Endothelial cell of umbilical vein (primary cell): ENCODE data around the gene ZNF366. TPM values are rescaled to one million over a fixed set of nuclear protein-coding genes. Genes with fewer than 3 reads are reported as not detected.

Experiments used
- BruUV-seq: library from RNA; stranded (reverse); fragments of 400-500 nt; replicated peaks from 2 replicates; lab custom pipeline; 2021; lab: Mats Ljungman, UMichigan
- CTCF ChIA-PET: fragments of 300-600, 350-600 bp; sonication (Branson Sonifier 250); formaldehyde crosslinking; loops from one replicate; lab custom pipeline; 2021; ENCODE audit warnings: antibody characterized with exemption, inconsistent platforms; lab: Charles Lee
- POLR2A ChIA-PET: fragments of 300-600, 350-600 bp; sonication (Branson Sonifier 250); formaldehyde crosslinking; loops from one replicate; lab custom pipeline; 2021; ENCODE audit warnings: antibody characterized with exemption, inconsistent platforms; lab: Charles Lee
- DNase-seq: peaks from one replicate; pipeline ENCODE4 v3.0.0-alpha.2; 2011; ENCODE audit warnings: low read depth, low spot score
- FAIRE-seq: peaks from 2 replicates; lab custom pipeline; 2011; peaks lifted over from hg19 to GRCh38; lab: Jason Lieb, UNC
- H2AFZ ChIP-seq: 2 replicates; pipeline ENCODE4 v1.6.0; 2012; ENCODE audit warnings: low read depth, low read length, control low read depth, inconsistent platforms
- H3K27ac ChIP-seq: 2 replicates; pipeline ENCODE4 v1.5.1; 2011; ENCODE audit warnings: low read depth, mild to moderate bottlenecking, control low read depth, low read length, moderate library complexity; ENCODE audit not compliant: insufficient read depth
- H3K27me3 ChIP-seq, 2 experiments: 2 replicates each; pipeline versions ENCODE4 v1.6.0 to v1.6.1; 2011; ENCODE audit warnings: low read length in 2 of 2, mixed read lengths in 1 of 2; ENCODE audit not compliant: control insufficient read depth in 2 of 2, insufficient read depth in 2 of 2
- H3K36me3 ChIP-seq, 2 experiments: 2 replicates in 1 of 2; 3 replicates in 1 of 2; pipeline ENCODE4 v1.5.1; 2011; ENCODE audit warnings: low read length in 2 of 2, mild to moderate bottlenecking in 1 of 2, moderate library complexity in 1 of 2; ENCODE audit not compliant: control insufficient read depth in 2 of 2, insufficient read depth in 2 of 2; ENCODE audit errors: extremely low read depth in 1 of 2
- H3K4me1 ChIP-seq: 3 replicates; pipeline ENCODE4 v1.5.1; 2011; ENCODE audit warnings: mild to moderate bottlenecking, low read length; ENCODE audit not compliant: control insufficient read depth, insufficient read depth; ENCODE audit errors: extremely low read depth
- H3K4me2 ChIP-seq: 2 replicates; pipeline ENCODE4 v1.6.1; 2011; ENCODE audit warnings: low read length, control low read depth, mixed read lengths; ENCODE audit not compliant: insufficient read depth
- H3K4me3 ChIP-seq, 3 experiments: fragments of 200-600 bp in 1 of 3; sonication (generic), shearing (Covaris generic) in 1 of 3; replicated peaks in 1 of 3; 2 replicates each; pipeline ENCODE4 v1.5.1; 2011 to 2016; ENCODE audit warnings: control low read depth in 3 of 3, low read length in 3 of 3, mild to moderate bottlenecking in 2 of 3, inconsistent platforms in 1 of 3, low read depth in 1 of 3, moderate library complexity in 1 of 3; ENCODE audit not compliant: insufficient read depth in 1 of 3
- H3K79me2 ChIP-seq: 2 replicates; pipeline ENCODE4 v1.6.0; 2012; ENCODE audit warnings: low read length, inconsistent platforms; ENCODE audit not compliant: control insufficient read depth, insufficient read depth
- H3K9ac ChIP-seq: replicated peaks from 2 replicates; pipeline ENCODE3; 2011; ENCODE audit warnings: low read length, control low read depth; ENCODE audit not compliant: insufficient read depth; ENCODE audit errors: extremely low read depth
- H3K9me1 ChIP-seq: replicated peaks from 3 replicates; pipeline ENCODE4 v1.6.0; 2011; ENCODE audit warnings: mild to moderate bottlenecking, low read length; ENCODE audit not compliant: control insufficient read depth, insufficient read depth; ENCODE audit errors: extremely low read depth
- H3K9me3 ChIP-seq: replicated peaks from 2 replicates; pipeline ENCODE4 v1.5.1; 2012; ENCODE audit warnings: low read length, inconsistent platforms; ENCODE audit not compliant: control insufficient read depth, insufficient read depth
- H4K20me1 ChIP-seq: replicated peaks from 2 replicates; pipeline ENCODE3; 2011; ENCODE audit warnings: mild to moderate bottlenecking, low read length; ENCODE audit not compliant: control insufficient read depth, insufficient read depth; ENCODE audit errors: extremely low read depth
- EZH2 ChIP-seq: IDR thresholded peaks from 2 replicates; pipeline ENCODE4 v1.6.1; 2012; ENCODE audit warnings: borderline replicate concordance, low read depth, mild to moderate bottlenecking, moderate library complexity, low read length, inconsistent platforms; ENCODE audit not compliant: severe bottlenecking
- FOS ChIP-seq: IDR thresholded peaks from 2 replicates; pipeline ENCODE4 v1.6.1; 2011; ENCODE audit warnings: mild to moderate bottlenecking, low read length, moderate library complexity, borderline replicate concordance; ENCODE audit not compliant: insufficient read depth
- GATA2 ChIP-seq: IDR thresholded peaks from 2 replicates; pipeline ENCODE4 v1.7.0; 2011; ENCODE audit warnings: low read depth, mild to moderate bottlenecking, moderate library complexity, mixed read lengths, low read length; ENCODE audit not compliant: insufficient read length, insufficient read depth
- JUN ChIP-seq: IDR thresholded peaks from 2 replicates; pipeline ENCODE4 v1.6.1; 2011; ENCODE audit warnings: borderline replicate concordance, low read depth; ENCODE audit not compliant: insufficient read length, insufficient read depth
- MAX ChIP-seq: IDR thresholded peaks from 2 replicates; pipeline ENCODE4 v1.6.1; 2011; ENCODE audit not compliant: insufficient read depth, insufficient read length
- MYC ChIP-seq: IDR thresholded peaks from one replicate; pipeline ENCODE4 v1.6.1; 2011; ENCODE audit warnings: mild to moderate bottlenecking, low read depth, low read length
- POLR2A ChIP-seq: IDR thresholded peaks from 2 replicates; pipeline ENCODE4 v1.6.1; 2012; ENCODE audit warnings: low read depth, mild to moderate bottlenecking, control low read depth, low read length
- POLR2AphosphoS5 ChIP-seq: IDR thresholded peaks from 2 replicates; pipeline ENCODE4 v1.6.1; 2012; ENCODE audit warnings: low read depth, mild to moderate bottlenecking, control low read depth, low read length, moderate library complexity; ENCODE audit not compliant: insufficient read depth
- dilution Hi-C: fragments of 300-500 bp; cut with MboI; formaldehyde crosslinking; loops from one replicate; pipeline ENCODE4 v1.15.0; 2019; ENCODE audit warnings: low sequenced_read_pairs; ENCODE audit not compliant: extremely low pct_ligation_motif_present
- intact Hi-C: fragments of 100-400 bp; cut with micrococcal nuclease; formaldehyde crosslinking; loops from one replicate; pipeline ENCODE4 v1.10.0; 2022
- polyA plus RNA-seq, 4 experiments: library from polyadenylated mRNA; depleted of rRNA in 3 of 4; stranded (reverse) in 3 of 4; unstranded in 1 of 4; fragments of >200 nt; gene quantifications; 2 replicates each; pipeline versions ENCODE4 v1.2.1 to v1.2.3, GENCODE V29; 2011 to 2012; ENCODE audit warnings: missing spikeins in 1 of 4
- total RNA-seq: library from RNA; stranded (reverse); gene quantifications from 2 replicates; pipeline ENCODE4 v1.2.3, GENCODE V29; 2021
- TF ChIP-seq, protein P1 (sequence below), 2 donors: IDR thresholded peaks; 1 replicate in 1 of 2; 2 replicates in 1 of 2; pipeline ENCODE4 v1.5.1; 2011; ENCODE audit warnings: low read length in 2 of 2, mild to moderate bottlenecking in 2 of 2, moderate library complexity in 2 of 2, control low read depth in 1 of 2, inconsistent platforms in 1 of 2, low read depth in 1 of 2; ENCODE audit not compliant: insufficient read depth in 1 of 2; ENCODE audit errors: extremely low read depth in 1 of 2

ZNF366 gene
- total and polyA plus RNA-seq, 2 donors (not counting 3 experiments of a cell fraction or from before 2014, with no cell fraction given): 1.3 to 4.1 TPM

DNA sequence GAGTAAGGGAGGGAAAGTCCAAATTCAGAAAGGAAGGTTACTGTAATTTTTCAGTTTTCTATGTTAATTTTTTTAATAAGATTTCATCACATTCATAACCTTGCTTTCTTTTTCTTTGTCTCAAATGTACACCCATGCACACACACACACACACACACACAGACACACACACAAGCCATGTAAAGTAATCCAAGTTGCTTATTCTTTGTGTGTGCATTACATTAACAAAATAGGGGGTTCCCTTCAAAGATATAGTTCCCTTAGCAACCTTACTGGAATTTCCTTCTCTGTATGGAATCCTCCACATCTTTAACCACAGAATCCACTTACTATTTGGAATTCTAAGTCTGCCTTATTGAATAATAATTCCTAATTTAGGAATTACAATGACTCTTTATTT lies 32.7 kb downstream of the ZNF366 start:
- TF ChIP-seq EZH2: no peak
- TF ChIP-seq POLR2AphosphoS5: no peak
- TF ChIP-seq, protein P1, sequence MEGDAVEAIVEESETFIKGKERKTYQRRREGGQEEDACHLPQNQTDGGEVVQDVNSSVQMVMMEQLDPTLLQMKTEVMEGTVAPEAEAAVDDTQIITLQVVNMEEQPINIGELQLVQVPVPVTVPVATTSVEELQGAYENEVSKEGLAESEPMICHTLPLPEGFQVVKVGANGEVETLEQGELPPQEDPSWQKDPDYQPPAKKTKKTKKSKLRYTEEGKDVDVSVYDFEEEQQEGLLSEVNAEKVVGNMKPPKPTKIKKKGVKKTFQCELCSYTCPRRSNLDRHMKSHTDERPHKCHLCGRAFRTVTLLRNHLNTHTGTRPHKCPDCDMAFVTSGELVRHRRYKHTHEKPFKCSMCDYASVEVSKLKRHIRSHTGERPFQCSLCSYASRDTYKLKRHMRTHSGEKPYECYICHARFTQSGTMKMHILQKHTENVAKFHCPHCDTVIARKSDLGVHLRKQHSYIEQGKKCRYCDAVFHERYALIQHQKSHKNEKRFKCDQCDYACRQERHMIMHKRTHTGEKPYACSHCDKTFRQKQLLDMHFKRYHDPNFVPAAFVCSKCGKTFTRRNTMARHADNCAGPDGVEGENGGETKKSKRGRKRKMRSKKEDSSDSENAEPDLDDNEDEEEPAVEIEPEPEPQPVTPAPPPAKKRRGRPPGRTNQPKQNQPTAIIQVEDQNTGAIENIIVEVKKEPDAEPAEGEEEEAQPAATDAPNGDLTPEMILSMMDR (IDR thresholded peaks at IDR 0.05; ENCODE audit: extremely low read depth in 1 of 2, insufficient read depth in 1 of 2, low read depth in 1 of 2, low read length in 2 of 2): no peak
- TF ChIP-seq GATA2: no peak
- TF ChIP-seq POLR2A: no peak
- no peak for TF ChIP-seq MAX
- TF ChIP-seq JUN: no peak
- TF ChIP-seq MYC: no peak
- TF ChIP-seq FOS: no peak
- no peak overlapping the region for H3K27ac ChIP-seq
- H3K4me2 ChIP-seq: no peak overlapping the region

More for the DNA sequence above, 32.7 kb downstream of the ZNF366 start:
- Histone ChIP-seq H3K4me3 (no peak overlapping the region), H3K9ac (no peak overlapping the region), H2AFZ (no peak overlapping the region), H3K4me1 (peaks cover 25% of the 10 kb centered on the region), H3K9me3 (no peaks in the 10 kb centered on the region), H4K20me1 (no peaks in the 10 kb centered on the region), H3K9me1 (no peaks in the 10 kb centered on the region), H3K27me3 (no peaks in the 10 kb centered on the region), H3K79me2 (no peaks in the 10 kb centered on the region), H3K36me3 (no peaks in the 10 kb centered on the region)
- POLR2A ChIA-PET: no interaction called here
- CTCF ChIA-PET: interaction anchor here (2.0 kb wide), 1 partner anchor 11 kb away, joined by 4 read pairs; no protein-coding TSS in a partner anchor
- BruUV-seq: no TSS peak
- intact Hi-C loops: no loop called here
- FAIRE-seq (no peak), DNase-seq (peak; percentile 13)
- dilution Hi-C loops: no loop called here
